GM23338 (cell line): ENCODE results near the gene TOP1. TPM values are rescaled to one million over a fixed set of nuclear protein-coding genes. Genes with fewer than 3 reads are reported as not detected.

Experiments
- ATAC-seq: fragments of 200-7000 bp; cut with Tn5 transposase; 3 replicates; pipeline ENCODE4 v1.9.1; 2020
- DNase-seq: peaks from one replicate; pipeline ENCODE4 v3.0.0-alpha.2; 2015; ENCODE audit warnings: low spot score
- H2AFZ ChIP-seq: fragments of 200-600 bp; sonication (generic); 2 replicates; pipeline ENCODE4 v1.8.0; 2016; ENCODE audit warnings: antibody characterized with exemption, mild to moderate bottlenecking, moderate library complexity
- H3F3A ChIP-seq: fragments of 200-600 bp; sonication (generic); replicated peaks from 2 replicates; pipeline ENCODE4 v1.8.0; 2017; ENCODE audit warnings: antibody characterized with exemption, mixed run types, low read depth
- H3K27ac ChIP-seq: fragments of 200-600 bp; sonication (generic); 2 replicates; pipeline ENCODE4 v1.6.1; 2016; ENCODE audit warnings: low read depth
- H3K27me3 ChIP-seq: fragments of 200-600 bp; sonication (generic); 2 replicates; pipeline ENCODE4 v1.8.0; 2016; ENCODE audit warnings: mild to moderate bottlenecking, mixed run types, moderate library complexity; ENCODE audit not compliant: insufficient read depth
- H3K36me3 ChIP-seq: fragments of 200-600 bp; sonication (generic); 2 replicates; pipeline ENCODE4 v1.8.0; 2016; ENCODE audit warnings: mild to moderate bottlenecking; ENCODE audit not compliant: insufficient read depth
- H3K4me1 ChIP-seq: fragments of 200-600 bp; sonication (generic); 2 replicates; pipeline ENCODE4 v1.8.0; 2016; ENCODE audit warnings: mild to moderate bottlenecking, moderate library complexity; ENCODE audit not compliant: insufficient read depth
- H3K4me2 ChIP-seq: fragments of 200-600 bp; sonication (generic); 2 replicates; pipeline ENCODE4 v1.7.1; 2017; ENCODE audit warnings: mixed run types
- H3K4me3 ChIP-seq: fragments of 200-600 bp; sonication (generic); 2 replicates; pipeline ENCODE4 v1.6.1; 2016; ENCODE audit warnings: mixed run types
- H3K79me2 ChIP-seq: fragments of 200-600 bp; sonication (generic); replicated peaks from 2 replicates; pipeline ENCODE4 v1.8.0; 2017; ENCODE audit warnings: mild to moderate bottlenecking; ENCODE audit not compliant: insufficient read depth
- H3K9me2 ChIP-seq: fragments of 200-600 bp; sonication (generic); 2 replicates; pipeline ENCODE4 v1.8.0; 2017; ENCODE audit not compliant: insufficient read depth
- H4K20me1 ChIP-seq: fragments of 200-600 bp; sonication (generic); replicated peaks from 2 replicates; pipeline ENCODE4 v1.8.0; 2017; ENCODE audit warnings: mild to moderate bottlenecking; ENCODE audit not compliant: insufficient read depth
- H3K27ac Mint-ChIP-seq: 2 replicates; pipeline ENCODE4 v1.8.0; 2020; ENCODE audit warnings: inconsistent platforms, mild to moderate bottlenecking, moderate library complexity, mixed read lengths
- H3K27me3 Mint-ChIP-seq: 3 replicates; pipeline ENCODE4 v1.8.0; 2022; ENCODE audit warnings: low read depth, mild to moderate bottlenecking, moderate library complexity, mixed read lengths, inconsistent platforms; ENCODE audit not compliant: insufficient read depth, poor library complexity
- H3K36me3 Mint-ChIP-seq: 3 replicates; pipeline ENCODE4 v1.8.0; 2021; ENCODE audit warnings: low read depth, mild to moderate bottlenecking, inconsistent platforms, moderate library complexity, mixed read lengths
- H3K4me1 Mint-ChIP-seq: 3 replicates; pipeline ENCODE4 v1.8.0; 2020; ENCODE audit warnings: mild to moderate bottlenecking, inconsistent platforms, mixed read lengths
- H3K4me3 Mint-ChIP-seq: 3 replicates; pipeline ENCODE4 v1.8.0; 2021; ENCODE audit warnings: moderate library complexity, mild to moderate bottlenecking, inconsistent platforms, mixed read lengths
- H3K9me3 Mint-ChIP-seq: 3 replicates; pipeline ENCODE4 v1.8.0; 2020; ENCODE audit warnings: moderate library complexity, mild to moderate bottlenecking, inconsistent platforms, mixed read lengths
- CREB1 ChIP-seq: fragments of 250-450 bp; sonication (Bioruptor Pico); IDR thresholded peaks from 2 replicates; pipeline ENCODE4 v1.5.0; 2020; ENCODE audit warnings: low read depth, mild to moderate bottlenecking, moderate library complexity
- EZH2 ChIP-seq: fragments of 200-600 bp; sonication (generic); IDR thresholded peaks from one replicate; pipeline ENCODE4 v1.8.0; 2017; ENCODE audit warnings: antibody characterized with exemption, mild to moderate bottlenecking, low read depth; ENCODE audit not compliant: unreplicated experiment
- EZH2phosphoT487 ChIP-seq: fragments of 200-600 bp; sonication (generic); IDR thresholded peaks from one replicate; pipeline ENCODE4 v1.8.1; 2018; ENCODE audit warnings: antibody characterized with exemption; ENCODE audit not compliant: unreplicated experiment
- JUNB ChIP-seq: IDR thresholded peaks from one replicate; pipeline ENCODE4 v1.6.1; 2016; ENCODE audit warnings: antibody characterized with exemption; ENCODE audit not compliant: unreplicated experiment
- NANOG ChIP-seq: IDR thresholded peaks from 2 replicates; pipeline ENCODE4 v1.6.1; 2016; ENCODE audit warnings: antibody characterized with exemption, borderline replicate concordance
- POLR2AphosphoS5 ChIP-seq: IDR thresholded peaks from 2 replicates; pipeline ENCODE4 v1.6.1; 2016; ENCODE audit warnings: antibody characterized with exemption, low read depth
- STAT1 ChIP-seq: IDR thresholded peaks from one replicate; pipeline ENCODE4 v1.6.1; 2016; ENCODE audit warnings: antibody characterized with exemption; ENCODE audit not compliant: unreplicated experiment
- ZNF114 ChIP-seq: fragments of 250-450 bp; sonication (Bioruptor Pico); IDR thresholded peaks from 2 replicates; pipeline ENCODE4 v1.5.0; 2020; ENCODE audit warnings: mild to moderate bottlenecking, moderate library complexity
- polyA plus RNA-seq: library from polyadenylated mRNA; unstranded; fragments of >200 nt; fragmentation: Nextera tagmentation; extraction: Ambion mirVana; gene quantifications from 2 replicates; pipeline ENCODE4 v1.2.1, GENCODE V29; 2016
- total RNA-seq: library from RNA; depleted of rRNA; stranded (reverse); fragments of >200 nt; shearing (Covaris generic); gene quantifications from 2 replicates; pipeline ENCODE4 v1.2.3, GENCODE V29; 2014
- TF ChIP-seq, protein P1 (sequence below), 2 experiments: fragments of 200-600 bp in 1 of 2; sonication (generic) in 1 of 2; conservative IDR thresholded peaks; 2 replicates each; pipeline versions ENCODE4 v1.5.1 to v1.6.1; 2016 to 2017; ENCODE audit warnings: antibody characterized with exemption in 2 of 2, low read depth in 2 of 2, mild to moderate bottlenecking in 2 of 2, moderate library complexity in 1 of 2
- TF ChIP-seq, protein P2 (sequence below): IDR thresholded peaks from 2 replicates; pipeline ENCODE4 v1.6.1; 2016; ENCODE audit warnings: antibody characterized with exemption
- TF ChIP-seq, protein P3 (sequence below): IDR thresholded peaks from one replicate; pipeline ENCODE4 v1.6.1; 2018; ENCODE audit warnings: antibody characterized with exemption; ENCODE audit not compliant: unreplicated experiment

TOP1 gene
- total and polyA plus RNA-seq, 2 experiments from 2014 or later: 62.4 to 101 TPM

DNA sequence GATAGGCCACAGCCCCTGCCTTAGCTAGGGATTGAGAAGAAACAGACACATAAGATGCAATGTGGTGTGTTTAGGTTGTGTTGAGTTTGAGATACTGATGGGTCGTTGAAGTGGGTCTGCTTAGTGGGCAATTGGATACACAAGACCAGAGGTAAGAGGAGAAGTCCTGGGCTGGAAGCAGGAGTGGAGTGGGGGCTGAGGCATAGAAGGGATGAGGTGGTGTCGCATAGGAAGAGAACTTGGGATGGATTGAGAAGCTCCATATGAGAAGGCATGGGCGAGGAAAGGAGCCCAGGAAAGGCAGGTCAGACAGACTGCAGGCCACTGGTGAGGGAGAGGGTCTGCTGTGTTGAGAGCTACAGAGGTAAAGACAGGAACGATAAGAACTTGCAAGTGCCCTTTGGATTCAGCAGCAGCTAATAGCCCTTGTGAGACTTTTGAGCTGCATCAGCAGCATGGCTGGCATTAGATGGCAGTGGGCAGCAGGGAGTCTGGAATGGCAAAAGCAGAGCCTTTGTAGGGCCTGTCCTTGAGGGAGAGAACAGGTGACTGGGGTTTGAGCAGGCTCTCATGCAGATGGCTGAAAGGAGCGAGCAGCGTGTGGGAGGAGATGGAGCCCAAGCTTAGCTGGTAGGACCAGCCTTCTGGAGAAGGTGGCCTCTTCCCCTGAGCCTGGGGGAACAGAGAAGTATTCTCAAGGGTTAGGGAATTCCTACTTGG, 141.9 kb downstream of the TOP1 start:
- H3F3A ChIP-seq: peaks cover 6% of the 10 kb centered on the region; the same call in 1 of the 2 replicates
- peaks cover 30% of the 10 kb centered on the region for H3K36me3 ChIP-seq
- no peak for DNase-seq
- no peak for ATAC-seq
- H3K27ac ChIP-seq: no peak overlapping the region
- TF ChIP-seq, protein P1, sequence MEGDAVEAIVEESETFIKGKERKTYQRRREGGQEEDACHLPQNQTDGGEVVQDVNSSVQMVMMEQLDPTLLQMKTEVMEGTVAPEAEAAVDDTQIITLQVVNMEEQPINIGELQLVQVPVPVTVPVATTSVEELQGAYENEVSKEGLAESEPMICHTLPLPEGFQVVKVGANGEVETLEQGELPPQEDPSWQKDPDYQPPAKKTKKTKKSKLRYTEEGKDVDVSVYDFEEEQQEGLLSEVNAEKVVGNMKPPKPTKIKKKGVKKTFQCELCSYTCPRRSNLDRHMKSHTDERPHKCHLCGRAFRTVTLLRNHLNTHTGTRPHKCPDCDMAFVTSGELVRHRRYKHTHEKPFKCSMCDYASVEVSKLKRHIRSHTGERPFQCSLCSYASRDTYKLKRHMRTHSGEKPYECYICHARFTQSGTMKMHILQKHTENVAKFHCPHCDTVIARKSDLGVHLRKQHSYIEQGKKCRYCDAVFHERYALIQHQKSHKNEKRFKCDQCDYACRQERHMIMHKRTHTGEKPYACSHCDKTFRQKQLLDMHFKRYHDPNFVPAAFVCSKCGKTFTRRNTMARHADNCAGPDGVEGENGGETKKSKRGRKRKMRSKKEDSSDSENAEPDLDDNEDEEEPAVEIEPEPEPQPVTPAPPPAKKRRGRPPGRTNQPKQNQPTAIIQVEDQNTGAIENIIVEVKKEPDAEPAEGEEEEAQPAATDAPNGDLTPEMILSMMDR (conservative IDR thresholded peaks at IDR 0.05; ENCODE audit: low read depth in 2 of 2): no peak
- no peak for TF ChIP-seq STAT1
- no peak for TF ChIP-seq NANOG
- TF ChIP-seq EZH2: no peak
- TF ChIP-seq, protein P2, sequence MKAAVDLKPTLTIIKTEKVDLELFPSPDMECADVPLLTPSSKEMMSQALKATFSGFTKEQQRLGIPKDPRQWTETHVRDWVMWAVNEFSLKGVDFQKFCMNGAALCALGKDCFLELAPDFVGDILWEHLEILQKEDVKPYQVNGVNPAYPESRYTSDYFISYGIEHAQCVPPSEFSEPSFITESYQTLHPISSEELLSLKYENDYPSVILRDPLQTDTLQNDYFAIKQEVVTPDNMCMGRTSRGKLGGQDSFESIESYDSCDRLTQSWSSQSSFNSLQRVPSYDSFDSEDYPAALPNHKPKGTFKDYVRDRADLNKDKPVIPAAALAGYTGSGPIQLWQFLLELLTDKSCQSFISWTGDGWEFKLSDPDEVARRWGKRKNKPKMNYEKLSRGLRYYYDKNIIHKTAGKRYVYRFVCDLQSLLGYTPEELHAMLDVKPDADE: no peak
- TF ChIP-seq, protein P3, sequence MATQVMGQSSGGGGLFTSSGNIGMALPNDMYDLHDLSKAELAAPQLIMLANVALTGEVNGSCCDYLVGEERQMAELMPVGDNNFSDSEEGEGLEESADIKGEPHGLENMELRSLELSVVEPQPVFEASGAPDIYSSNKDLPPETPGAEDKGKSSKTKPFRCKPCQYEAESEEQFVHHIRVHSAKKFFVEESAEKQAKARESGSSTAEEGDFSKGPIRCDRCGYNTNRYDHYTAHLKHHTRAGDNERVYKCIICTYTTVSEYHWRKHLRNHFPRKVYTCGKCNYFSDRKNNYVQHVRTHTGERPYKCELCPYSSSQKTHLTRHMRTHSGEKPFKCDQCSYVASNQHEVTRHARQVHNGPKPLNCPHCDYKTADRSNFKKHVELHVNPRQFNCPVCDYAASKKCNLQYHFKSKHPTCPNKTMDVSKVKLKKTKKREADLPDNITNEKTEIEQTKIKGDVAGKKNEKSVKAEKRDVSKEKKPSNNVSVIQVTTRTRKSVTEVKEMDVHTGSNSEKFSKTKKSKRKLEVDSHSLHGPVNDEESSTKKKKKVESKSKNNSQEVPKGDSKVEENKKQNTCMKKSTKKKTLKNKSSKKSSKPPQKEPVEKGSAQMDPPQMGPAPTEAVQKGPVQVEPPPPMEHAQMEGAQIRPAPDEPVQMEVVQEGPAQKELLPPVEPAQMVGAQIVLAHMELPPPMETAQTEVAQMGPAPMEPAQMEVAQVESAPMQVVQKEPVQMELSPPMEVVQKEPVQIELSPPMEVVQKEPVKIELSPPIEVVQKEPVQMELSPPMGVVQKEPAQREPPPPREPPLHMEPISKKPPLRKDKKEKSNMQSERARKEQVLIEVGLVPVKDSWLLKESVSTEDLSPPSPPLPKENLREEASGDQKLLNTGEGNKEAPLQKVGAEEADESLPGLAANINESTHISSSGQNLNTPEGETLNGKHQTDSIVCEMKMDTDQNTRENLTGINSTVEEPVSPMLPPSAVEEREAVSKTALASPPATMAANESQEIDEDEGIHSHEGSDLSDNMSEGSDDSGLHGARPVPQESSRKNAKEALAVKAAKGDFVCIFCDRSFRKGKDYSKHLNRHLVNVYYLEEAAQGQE: no peak
- no peak overlapping the region for H3K4me2 ChIP-seq
- peaks cover 4% of the 10 kb centered on the region for H4K20me1 ChIP-seq
- H3K79me2 ChIP-seq: no peaks in the 10 kb centered on the region
- peaks cover 15% of the 10 kb centered on the region for H3K27me3 Mint-ChIP-seq
- no peaks in the 10 kb centered on the region for H3K27me3 ChIP-seq
- H3K36me3 Mint-ChIP-seq: peaks cover 93% of the 10 kb centered on the region
- H3K4me3 ChIP-seq: no peak overlapping the region
- no peaks in the 10 kb centered on the region for H3K9me2 ChIP-seq
- H3K4me1 ChIP-seq: no peaks in the 10 kb centered on the region
- H3K27ac Mint-ChIP-seq: no peak overlapping the region
- H3K4me3 Mint-ChIP-seq: no peak overlapping the region
- no peak overlapping the region for H2AFZ ChIP-seq
- no peaks in the 10 kb centered on the region; the same call in 2 of the 3 replicates for H3K9me3 Mint-ChIP-seq
- no peaks in the 10 kb centered on the region; the same call in 2 of the 3 replicates for H3K4me1 Mint-ChIP-seq

DNA sequence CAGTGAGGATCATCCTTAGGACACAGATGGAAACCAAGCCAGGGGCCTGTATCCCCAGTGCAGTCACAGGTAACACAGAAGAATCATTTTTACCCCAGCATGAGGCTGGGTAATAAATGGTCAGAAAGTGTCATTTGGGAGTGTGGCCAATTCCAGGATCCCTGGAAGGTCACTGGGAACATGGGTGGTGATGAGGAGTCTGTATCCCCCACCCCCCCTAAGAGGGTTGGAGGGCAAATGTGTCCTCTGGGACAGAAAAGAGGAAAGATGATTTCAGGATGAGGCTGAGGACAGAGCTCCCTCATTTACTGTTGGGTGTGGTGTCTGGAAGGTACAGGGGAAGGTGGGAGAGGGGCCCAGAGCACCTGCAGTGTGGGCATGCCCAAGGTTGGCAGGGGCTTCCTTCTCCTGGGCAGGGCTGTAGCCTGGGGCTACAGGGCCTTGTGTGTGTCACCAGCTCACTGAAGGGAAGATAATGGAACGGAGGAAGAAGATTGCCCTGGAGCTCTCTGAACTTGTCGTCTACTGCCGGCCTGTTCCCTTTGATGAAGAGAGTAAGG, 143.2 kb downstream of the TOP1 start:
- H2AFZ ChIP-seq: no peak overlapping the region
- no peaks in the 10 kb centered on the region for H3K4me1 ChIP-seq
- H3K36me3 Mint-ChIP-seq: peaks cover 93% of the 10 kb centered on the region
- no peaks in the 10 kb centered on the region for H3K9me2 ChIP-seq
- no peak for ATAC-seq
- H3K36me3 ChIP-seq: peaks cover 32% of the 10 kb centered on the region
- no peak overlapping the region for H3K4me3 ChIP-seq
- no peak overlapping the region for H3K27ac Mint-ChIP-seq
- no peak overlapping the region for H3K4me3 Mint-ChIP-seq
- no peak overlapping the region for H3K27ac ChIP-seq
- no peaks in the 10 kb centered on the region; the same call in 2 of the 3 replicates for H3K9me3 Mint-ChIP-seq
- no peaks in the 10 kb centered on the region for H3K79me2 ChIP-seq
- H3K27me3 ChIP-seq: no peaks in the 10 kb centered on the region
- DNase-seq: no peak
- peaks cover 4% of the 10 kb centered on the region for H4K20me1 ChIP-seq
- H3K27me3 Mint-ChIP-seq: peaks cover 15% of the 10 kb centered on the region
- peaks cover 6% of the 10 kb centered on the region; the same call in 1 of the 2 replicates for H3F3A ChIP-seq
- no peaks in the 10 kb centered on the region; the same call in 2 of the 3 replicates for H3K4me1 Mint-ChIP-seq
- H3K4me2 ChIP-seq: no peak overlapping the region
- no peak for TF ChIP-seq POLR2AphosphoS5
- no peak for TF ChIP-seq NANOG
- TF ChIP-seq CREB1: no peak
- TF ChIP-seq JUNB: no peak
- TF ChIP-seq ZNF114 (CRISPR knock-in tag): no peak
- no peak for TF ChIP-seq EZH2
- no peak for TF ChIP-seq STAT1
- TF ChIP-seq, protein P3: no peak
- no peak for TF ChIP-seq EZH2phosphoT487
